MCF 10A (cell line): ENCODE measurements around the gene SWT1. TPM values are rescaled to one million over a fixed set of nuclear protein-coding genes. Genes with fewer than 3 reads are reported as not detected.

Source experiments
- BruUV-seq: library from RNA; stranded (reverse); fragments of 400-500 nt; replicated peaks from 2 replicates; lab custom pipeline; 2021; lab: Mats Ljungman, UMichigan
- CTCF ChIA-PET: fragments of 300-600 bp; sonication (Branson Sonifier 250); formaldehyde crosslinking; extraction: SDS; loops from one replicate; lab custom pipeline; 2021; ENCODE audit warnings: antibody characterized with exemption, inconsistent platforms; lab: Yijun Ruan, JAX
- POLR2A ChIA-PET: fragments of 300-600, 350-650 bp; sonication (Branson Sonifier 250); formaldehyde crosslinking; extraction: SDS; loops from one replicate; lab custom pipeline; 2020; ENCODE audit warnings: antibody characterized with exemption, inconsistent platforms; lab: Yijun Ruan, JAX
- DNase-seq: peaks from one replicate; pipeline ENCODE4 v3.0.0-alpha.2; 2018; ENCODE audit not compliant: unreplicated experiment
- H3K27ac Mint-ChIP-seq: one replicate; pipeline ENCODE4 v1.8.0; 2022; ENCODE audit warnings: mild to moderate bottlenecking, low read depth, mixed read lengths; ENCODE audit not compliant: unreplicated experiment
- H3K27me3 Mint-ChIP-seq: one replicate; pipeline ENCODE4 v1.8.0; 2022; ENCODE audit warnings: mixed read lengths; ENCODE audit not compliant: insufficient read depth, unreplicated experiment
- H3K36me3 Mint-ChIP-seq: one replicate; pipeline ENCODE4 v1.8.0; 2022; ENCODE audit warnings: mild to moderate bottlenecking, moderate library complexity, mixed read lengths; ENCODE audit not compliant: insufficient read depth, unreplicated experiment
- H3K4me1 Mint-ChIP-seq: one replicate; pipeline ENCODE4 v1.8.0; 2022; ENCODE audit warnings: mixed read lengths; ENCODE audit not compliant: insufficient read depth, unreplicated experiment
- H3K4me3 Mint-ChIP-seq: one replicate; pipeline ENCODE4 v1.8.0; 2022; ENCODE audit warnings: mild to moderate bottlenecking, moderate library complexity, mixed read lengths; ENCODE audit not compliant: unreplicated experiment
- H3K9me3 Mint-ChIP-seq: one replicate; pipeline ENCODE4 v1.8.0; 2022; ENCODE audit warnings: mixed read lengths; ENCODE audit not compliant: unreplicated experiment
- CTCF ChIP-seq: fragments of 200-600 bp; IDR thresholded peaks from one replicate; pipeline ENCODE4 v1.8.0; 2022; ENCODE audit warnings: antibody characterized with exemption, mild to moderate bottlenecking; ENCODE audit not compliant: unreplicated experiment
- intact Hi-C: fragments of 100-400 bp; cut with micrococcal nuclease; formaldehyde crosslinking; loops from 2 replicates; pipeline ENCODE4 v1.14.1; 2022
- total RNA-seq: library from RNA; stranded (reverse); gene quantifications from 2 replicates; pipeline ENCODE4 v1.2.3, GENCODE V29; 2022

SWT1 gene
- total RNA-seq, 1 experiment from 2014 or later: 2.1 TPM

GRCh38 chr1:185137896-185138545 lies 18.9 kb upstream of the SWT1 start:
- TF ChIP-seq CTCF: no peak
- peaks cover 8% of the 10 kb centered on the region for H3K9me3 Mint-ChIP-seq
- peaks cover 60% of the 10 kb centered on the region for H3K36me3 Mint-ChIP-seq
- H3K27me3 Mint-ChIP-seq: no peaks in the 10 kb centered on the region
- ChIA-PET CTCF (no interaction called here), POLR2A (no interaction called here)
- no peak overlapping the region for H3K4me3 Mint-ChIP-seq
- no peak for DNase-seq
- H3K4me1 Mint-ChIP-seq: no peaks in the 10 kb centered on the region
- H3K27ac Mint-ChIP-seq: no peak overlapping the region
- no TSS peak for BruUV-seq
- intact Hi-C loops: no loop called here

- Mint-ChIP-seq H3K9me3 (no peaks in the 10 kb centered on the region), H3K36me3 (peaks cover 51% of the 10 kb centered on the region), H3K27me3 (no peaks in the 10 kb centered on the region), H3K4me3 (no peak overlapping the region), H3K27ac (no peak overlapping the region), H3K4me1 (no peaks in the 10 kb centered on the region)
- intact Hi-C loops: no loop called here
- ChIA-PET CTCF (interaction anchor here (0.6 kb wide), 1 partner anchor 262 kb away, joined by 3 read pairs; no protein-coding TSS in a partner anchor), POLR2A (no interaction called here)
- no peak for DNase-seq
- TF ChIP-seq CTCF: no peak
- BruUV-seq: no TSS peak
Measured at GRCh38 chr1:185139246-185139645, 17.7 kb upstream of the SWT1 start.

- CTCF ChIA-PET: interaction anchor here (0.6 to 2.0 kb wide), 4 partner anchors 26 to 537 kb away, joined by 3 to 4 read pairs (median 4); no protein-coding TSS in a partner anchor
Measured at GRCh38 chr1:185144233-185144632, 12.7 kb upstream of the SWT1 start.

GRCh38 chr1:185151215-185151614 lies 5.8 kb upstream of the SWT1 start:
- BruUV-seq: no TSS peak

More at GRCh38 chr1:185144233-185144632, 12.7 kb upstream of the SWT1 start:
- Mint-ChIP-seq H3K4me3 (no peak overlapping the region), H3K4me1 (no peaks in the 10 kb centered on the region), H3K9me3 (no peaks in the 10 kb centered on the region), H3K27me3 (no peaks in the 10 kb centered on the region), H3K36me3 (peaks cover 78% of the 10 kb centered on the region), H3K27ac (no peak overlapping the region)
- no peak for DNase-seq
- TF ChIP-seq CTCF: no peak
- intact Hi-C loops: no loop called here
- BruUV-seq: no TSS peak
- POLR2A ChIA-PET: interaction anchor here (4.1 kb wide), 1 partner anchor 12 kb away, joined by 27 read pairs; the partner anchor contains the start of genes SWT1 and TRMT1L

More at GRCh38 chr1:185151215-185151614, 5.8 kb upstream of the SWT1 start:
- peaks cover 29% of the 10 kb centered on the region for H3K4me1 Mint-ChIP-seq
- DNase-seq: no peak
- peaks cover 51% of the 10 kb centered on the region for H3K36me3 Mint-ChIP-seq
- CTCF ChIA-PET: interaction anchor here (1.5 kb wide), 1 partner anchor 530 kb away, joined by 4 read pairs; no protein-coding TSS in a partner anchor
- POLR2A ChIA-PET: no interaction called here
- no peak for TF ChIP-seq CTCF
- no peaks in the 10 kb centered on the region for H3K27me3 Mint-ChIP-seq
- H3K27ac Mint-ChIP-seq: no peak overlapping the region
- H3K4me3 Mint-ChIP-seq: no peak overlapping the region
- intact Hi-C loops: no loop called here
- H3K9me3 Mint-ChIP-seq: no peaks in the 10 kb centered on the region
